ENCODE measurements around the gene INPP5A.

Gene INPP5A

GRCh38 chr10:132624847-132625471 is 87.4 kb downstream of the INPP5A start:
- in situ Hi-C loops (cut with MboI; ENCODE audit: low sequenced_read_pairs), result no loop called here

GRCh38 chr10:132626019-132626760 is 88.6 kb downstream of the INPP5A start:
- in situ Hi-C loops (cut with MboI; ENCODE audit: low sequenced_read_pairs), result no loop called here

GRCh38 chr10:132626761-132627665 is 89.4 kb downstream of the INPP5A start:
- in situ Hi-C loops (cut with MboI; ENCODE audit: low sequenced_read_pairs), result no loop called here

GRCh38 chr10:132627666-132628531 is 90.3 kb downstream of the INPP5A start:
- in situ Hi-C loops (cut with MboI; ENCODE audit: low sequenced_read_pairs), result no loop called here

- in situ Hi-C loops (cut with MboI; ENCODE audit: low sequenced_read_pairs), result no loop called here
Measured at GRCh38 chr10:132628966-132629900, 91.6 kb downstream of the INPP5A start.

- in situ Hi-C loops (cut with MboI; ENCODE audit: low sequenced_read_pairs), result no loop called here
Measured at GRCh38 chr10:132630156-132630555, 92.6 kb downstream of the INPP5A start.

GRCh38 chr10:132630666-132631337 is 93.2 kb downstream of the INPP5A start:
- in situ Hi-C loops (cut with MboI; ENCODE audit: low sequenced_read_pairs), result no loop called here

- in situ Hi-C loops (cut with MboI; ENCODE audit: low sequenced_read_pairs), result no loop called here
Measured at GRCh38 chr10:132631338-132631735, 93.8 kb downstream of the INPP5A start.

- in situ Hi-C loops (cut with MboI; ENCODE audit: low sequenced_read_pairs), result no loop called here
Measured at GRCh38 chr10:132632091-132632561, 94.5 kb downstream of the INPP5A start.

GRCh38 chr10:132632851-132633684 is 95.5 kb downstream of the INPP5A start:
- in situ Hi-C loops (cut with MboI; ENCODE audit: low sequenced_read_pairs), result no loop called here

- in situ Hi-C loops (cut with MboI; ENCODE audit: low sequenced_read_pairs), result no loop called here
Measured at GRCh38 chr10:132634241-132634946, 96.8 kb downstream of the INPP5A start.

- in situ Hi-C loops (cut with MboI; ENCODE audit: low sequenced_read_pairs), result no loop called here
Measured at GRCh38 chr10:132634947-132635271, 97.3 kb downstream of the INPP5A start.

- in situ Hi-C loops (cut with MboI; ENCODE audit: low sequenced_read_pairs), result no loop called here
Measured at GRCh38 chr10:132636358-132636757, 98.8 kb downstream of the INPP5A start.

GRCh38 chr10:132637477-132638129 is 100.0 kb downstream of the INPP5A start:
- in situ Hi-C loops (cut with MboI; ENCODE audit: low sequenced_read_pairs), result no loop called here

- in situ Hi-C loops (cut with MboI; ENCODE audit: low sequenced_read_pairs), result no loop called here
Measured at GRCh38 chr10:132638130-132638515, 100.5 kb downstream of the INPP5A start.

- in situ Hi-C loops (cut with MboI; ENCODE audit: low sequenced_read_pairs), result no loop called here
Measured at GRCh38 chr10:132639470-132639869, 101.9 kb downstream of the INPP5A start.
